LoVo (cell line): ENCODE results near the gene PDXDC1.
"Not testable (repeated sequence)": the region's sequence is repeated elsewhere in the genome, so short reads cannot be mapped to it uniquely, and the experiment has no call there.

Experiments
- DNase-seq: peaks from one replicate; pipeline ENCODE4 v3.0.0-alpha.2; 2016; ENCODE audit warnings: low spot score

PDXDC1 gene

GRCh38 chr16:15159671-15160070, 184.8 kb downstream of the PDXDC1 start:
- not testable (repeated sequence) for DNase-seq

- DNase-seq = not testable (repeated sequence)
Observed at GRCh38 chr16:15160571-15160970, 185.7 kb downstream of the PDXDC1 start.

- not testable (repeated sequence) for DNase-seq
Observed at GRCh38 chr16:15163055-15163454, 188.2 kb downstream of the PDXDC1 start.

- not testable (repeated sequence) for DNase-seq
Observed at GRCh38 chr16:15166177-15166576, 191.4 kb downstream of the PDXDC1 start.

GRCh38 chr16:15168303-15168702, 193.5 kb downstream of the PDXDC1 start:
- DNase-seq = not testable (repeated sequence)

GRCh38 chr16:15168953-15169652, 194.3 kb downstream of the PDXDC1 start:
- not testable (repeated sequence) for DNase-seq

- DNase-seq = not testable (repeated sequence)
Observed at GRCh38 chr16:15179909-15180308, 205.1 kb downstream of the PDXDC1 start.

GRCh38 chr16:15180946-15181345, 206.1 kb downstream of the PDXDC1 start:
- DNase-seq = not testable (repeated sequence)

- not testable (repeated sequence) for DNase-seq
Observed at GRCh38 chr16:15184000-15184399, 209.2 kb downstream of the PDXDC1 start.
